Calu3 (cell line): Measurements from ENCODE around the gene ARL5B. TPM values are rescaled to one million over a fixed set of nuclear protein-coding genes. Genes with fewer than 3 reads are reported as not detected.

Experiments used
- BruUV-seq: library from RNA; stranded (reverse); fragments of 400-500 nt; replicated peaks from 2 replicates; lab custom pipeline; 2021; lab: Mats Ljungman, UMichigan
- CTCF ChIA-PET: fragments of 300-600 bp; sonication (Branson Sonifier 250); formaldehyde crosslinking; loops from one replicate; lab custom pipeline; 2022; ENCODE audit warnings: antibody characterized with exemption; lab: Charles Lee
- DNase-seq: peaks from one replicate; pipeline ENCODE4 v3.0.0; 2022
- H3K27ac Mint-ChIP-seq: one replicate; pipeline ENCODE4 v1.8.0; 2022; ENCODE audit warnings: mixed read lengths; ENCODE audit not compliant: unreplicated experiment
- H3K27me3 Mint-ChIP-seq: one replicate; pipeline ENCODE4 v1.8.0; 2022; ENCODE audit warnings: mixed read lengths; ENCODE audit not compliant: unreplicated experiment
- H3K36me3 Mint-ChIP-seq: one replicate; pipeline ENCODE4 v1.8.0; 2022; ENCODE audit warnings: mild to moderate bottlenecking, moderate library complexity, mixed read lengths; ENCODE audit not compliant: insufficient read depth, unreplicated experiment
- H3K4me1 Mint-ChIP-seq: one replicate; pipeline ENCODE4 v1.8.0; 2022; ENCODE audit warnings: mild to moderate bottlenecking, low read depth, mixed read lengths; ENCODE audit not compliant: unreplicated experiment
- H3K4me3 Mint-ChIP-seq: one replicate; pipeline ENCODE4 v1.8.0; 2022; ENCODE audit warnings: mild to moderate bottlenecking, low read depth, moderate library complexity, mixed read lengths; ENCODE audit not compliant: unreplicated experiment
- H3K9me3 Mint-ChIP-seq: one replicate; pipeline ENCODE4 v1.8.0; 2022; ENCODE audit warnings: low read depth, mixed read lengths; ENCODE audit not compliant: unreplicated experiment
- intact Hi-C: fragments of 100-400 bp; cut with micrococcal nuclease; formaldehyde crosslinking; loops from one replicate; pipeline ENCODE4 v1.10.0; 2022; ENCODE audit not compliant: unreplicated experiment
- total RNA-seq: library from RNA; stranded (reverse); gene quantifications from 2 replicates; pipeline ENCODE4 v1.2.3, GENCODE V29; 2022
- TF ChIP-seq, protein P1 (sequence below): fragments of 200-600 bp; IDR thresholded peaks from one replicate; pipeline ENCODE4 v1.8.0; 2022; ENCODE audit warnings: antibody characterized with exemption; ENCODE audit not compliant: unreplicated experiment

Gene ARL5B
- total RNA-seq, 1 experiment from 2014 or later = 15.3 TPM

DNA sequence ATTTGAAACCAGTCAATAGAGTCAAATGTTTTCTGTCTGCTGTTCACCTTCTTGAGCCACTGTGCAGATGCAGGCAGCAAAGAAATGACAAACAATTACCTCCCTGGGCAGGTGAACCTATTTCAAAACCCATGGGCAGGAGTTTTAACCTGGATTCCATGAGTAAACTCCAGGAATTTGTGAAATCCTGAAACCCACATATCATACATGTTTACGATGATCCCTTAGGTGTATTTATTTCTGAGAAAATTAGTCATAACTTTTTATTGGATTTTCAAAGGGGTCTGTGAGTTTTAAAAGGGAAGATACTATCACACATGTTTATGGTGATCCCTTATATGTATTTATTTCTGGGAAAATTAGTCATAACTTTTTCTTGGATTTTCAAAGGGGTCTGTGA is 59.8 kb downstream of the ARL5B start:
- H3K36me3 Mint-ChIP-seq = no peaks in the 10 kb centered on the region
- H3K4me3 Mint-ChIP-seq = no peak overlapping the region
- no peak for DNase-seq
- H3K9me3 Mint-ChIP-seq = no peaks in the 10 kb centered on the region
- intact Hi-C loops = loop anchor here (10.0 kb wide), 1 partner anchor 54 kb away; no protein-coding TSS in a partner anchor
- TF ChIP-seq, protein P1, sequence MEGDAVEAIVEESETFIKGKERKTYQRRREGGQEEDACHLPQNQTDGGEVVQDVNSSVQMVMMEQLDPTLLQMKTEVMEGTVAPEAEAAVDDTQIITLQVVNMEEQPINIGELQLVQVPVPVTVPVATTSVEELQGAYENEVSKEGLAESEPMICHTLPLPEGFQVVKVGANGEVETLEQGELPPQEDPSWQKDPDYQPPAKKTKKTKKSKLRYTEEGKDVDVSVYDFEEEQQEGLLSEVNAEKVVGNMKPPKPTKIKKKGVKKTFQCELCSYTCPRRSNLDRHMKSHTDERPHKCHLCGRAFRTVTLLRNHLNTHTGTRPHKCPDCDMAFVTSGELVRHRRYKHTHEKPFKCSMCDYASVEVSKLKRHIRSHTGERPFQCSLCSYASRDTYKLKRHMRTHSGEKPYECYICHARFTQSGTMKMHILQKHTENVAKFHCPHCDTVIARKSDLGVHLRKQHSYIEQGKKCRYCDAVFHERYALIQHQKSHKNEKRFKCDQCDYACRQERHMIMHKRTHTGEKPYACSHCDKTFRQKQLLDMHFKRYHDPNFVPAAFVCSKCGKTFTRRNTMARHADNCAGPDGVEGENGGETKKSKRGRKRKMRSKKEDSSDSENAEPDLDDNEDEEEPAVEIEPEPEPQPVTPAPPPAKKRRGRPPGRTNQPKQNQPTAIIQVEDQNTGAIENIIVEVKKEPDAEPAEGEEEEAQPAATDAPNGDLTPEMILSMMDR = no peak
- peaks cover 10% of the 10 kb centered on the region for H3K4me1 Mint-ChIP-seq
- H3K27me3 Mint-ChIP-seq = no peaks in the 10 kb centered on the region
- no peak overlapping the region for H3K27ac Mint-ChIP-seq
- BruUV-seq = no TSS peak
- CTCF ChIA-PET = no interaction called here

DNA sequence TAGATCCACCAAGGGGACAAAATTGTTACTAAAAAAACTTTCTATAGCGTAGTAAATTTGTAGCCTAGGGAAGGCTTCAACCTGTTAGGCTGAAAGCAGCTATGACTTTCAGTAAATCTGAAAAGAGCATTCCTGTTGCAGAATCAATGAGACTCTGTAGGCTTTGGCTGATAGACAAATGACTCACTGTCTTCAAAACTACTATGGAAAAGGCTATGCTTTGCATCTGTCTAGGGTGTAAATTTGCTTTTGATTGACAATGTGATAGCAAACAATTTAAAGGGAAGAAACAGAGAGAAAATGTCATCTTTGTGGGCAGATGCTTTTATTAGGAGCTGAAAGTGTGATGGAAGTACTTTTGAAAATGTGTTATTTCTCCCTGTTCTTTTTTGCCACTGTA is 60.6 kb downstream of the ARL5B start:
- Mint-ChIP-seq H3K4me3 (no peak overlapping the region), H3K4me1 (peaks cover 10% of the 10 kb centered on the region), H3K36me3 (no peaks in the 10 kb centered on the region), H3K27me3 (no peaks in the 10 kb centered on the region), H3K9me3 (no peaks in the 10 kb centered on the region), H3K27ac (no peak overlapping the region)
- intact Hi-C loops = loop anchor here (10.0 kb wide), 1 partner anchor 55 kb away; no protein-coding TSS in a partner anchor
- BruUV-seq = no TSS peak
- no peak for DNase-seq
- CTCF ChIA-PET = interaction anchor here (0.6 kb wide), 1 partner anchor 239 kb away, joined by 4 read pairs; no protein-coding TSS in a partner anchor
- TF ChIP-seq, protein P1 = no peak

GRCh38 chr10:18721067-18721466 is 61.8 kb downstream of the ARL5B start:
- H3K4me3 Mint-ChIP-seq = no peak overlapping the region
- CTCF ChIA-PET = interaction anchor here (0.7 kb wide), 1 partner anchor 78 kb away, joined by 3 read pairs; no protein-coding TSS in a partner anchor
- H3K27ac Mint-ChIP-seq = no peak overlapping the region
- H3K9me3 Mint-ChIP-seq = no peaks in the 10 kb centered on the region
- intact Hi-C loops = no loop called here
- TF ChIP-seq, protein P1 = no peak
- peaks cover 10% of the 10 kb centered on the region for H3K4me1 Mint-ChIP-seq
- BruUV-seq = no TSS peak
- no peaks in the 10 kb centered on the region for H3K36me3 Mint-ChIP-seq
- H3K27me3 Mint-ChIP-seq = no peaks in the 10 kb centered on the region
- no peak for DNase-seq

GRCh38 chr10:18723801-18724200 is 64.6 kb downstream of the ARL5B start:
- Mint-ChIP-seq H3K36me3 (no peaks in the 10 kb centered on the region), H3K4me1 (peaks cover 10% of the 10 kb centered on the region), H3K4me3 (no peak overlapping the region), H3K27ac (no peak overlapping the region), H3K27me3 (no peaks in the 10 kb centered on the region), H3K9me3 (no peaks in the 10 kb centered on the region)
- BruUV-seq = no TSS peak
- CTCF ChIA-PET = no interaction called here
- intact Hi-C loops = no loop called here
- TF ChIP-seq, protein P1 = no peak
- no peak for DNase-seq

Other genes with a start within 250 kb of the ARL5B start
- gene NSUN6, start 7.8 kb upstream of the ARL5B start, total RNA-seq = 10.5 and 14.5 TPM in 2 replicates